ENCODE results near the gene RANBP3.
"Not testable (repeated sequence)": the region's sequence is repeated elsewhere in the genome, so short reads cannot be mapped to it uniquely, and the experiment has no call there.

RANBP3 gene

GRCh38 chr19:5967571-5967970 is 10.4 kb downstream of the RANBP3 start:
- no peak for DNase-seq (ENCODE audit: low read depth in 2 of 2)

GRCh38 chr19:5966941-5967340 is 11.0 kb downstream of the RANBP3 start:
- DNase-seq (ENCODE audit: low read depth in 2 of 2): no peak

GRCh38 chr19:5966215-5966614 is 11.7 kb downstream of the RANBP3 start:
- no peak for DNase-seq (ENCODE audit: low read depth in 2 of 2)

- DNase-seq (ENCODE audit: low read depth in 2 of 2): no peak
These were observed 12.9 kb downstream of the RANBP3 start for GRCh38 chr19:5964816-5965565.

- DNase-seq (ENCODE audit: low read depth in 2 of 2): no peak
These were observed 14.1 kb downstream of the RANBP3 start for GRCh38 chr19:5963855-5964254.

GRCh38 chr19:5963259-5963658 is 14.7 kb downstream of the RANBP3 start:
- DNase-seq (ENCODE audit: low read depth in 2 of 2): not testable (repeated sequence)

- no peak for DNase-seq (ENCODE audit: low read depth in 2 of 2)
These were observed 15.7 kb downstream of the RANBP3 start for GRCh38 chr19:5961969-5962945.

GRCh38 chr19:5961641-5961968 is 16.3 kb downstream of the RANBP3 start:
- DNase-seq (ENCODE audit: low read depth in 2 of 2): not testable (repeated sequence)

- no peak for DNase-seq (ENCODE audit: low read depth in 2 of 2)
These were observed 17.6 kb downstream of the RANBP3 start for GRCh38 chr19:5960005-5961001.

- DNase-seq (ENCODE audit: low read depth in 2 of 2): no peak
These were observed 18.5 kb downstream of the RANBP3 start for GRCh38 chr19:5959260-5960004.

- no peak for DNase-seq (ENCODE audit: low read depth in 2 of 2)
These were observed 19.2 kb downstream of the RANBP3 start for GRCh38 chr19:5958851-5959122.

GRCh38 chr19:5958074-5958850 is 19.7 kb downstream of the RANBP3 start:
- DNase-seq (ENCODE audit: low read depth in 2 of 2): no peak

- DNase-seq (ENCODE audit: low read depth in 2 of 2): no peak
These were observed 20.8 kb downstream of the RANBP3 start for GRCh38 chr19:5957170-5957569.

GRCh38 chr19:5956728-5957127 is 21.2 kb downstream of the RANBP3 start:
- no peak for DNase-seq (ENCODE audit: low read depth in 2 of 2)

- no peak for DNase-seq (ENCODE audit: low read depth in 2 of 2)
These were observed 21.6 kb downstream of the RANBP3 start for GRCh38 chr19:5956323-5956722.

- no peak for DNase-seq (ENCODE audit: low read depth in 2 of 2)
These were observed 22.4 kb downstream of the RANBP3 start for GRCh38 chr19:5955636-5955935.

- DNase-seq (ENCODE audit: low read depth in 2 of 2): no peak
These were observed 23.6 kb downstream of the RANBP3 start for GRCh38 chr19:5954293-5954692.

GRCh38 chr19:5953680-5954213 is 24.2 kb downstream of the RANBP3 start:
- no peak for DNase-seq (ENCODE audit: low read depth in 2 of 2)

- DNase-seq (ENCODE audit: low read depth in 2 of 2): no peak
These were observed 24.8 kb downstream of the RANBP3 start for GRCh38 chr19:5953030-5953589.

Data from stimulated activated CD8-positive, alpha-beta memory T cell treated with anti-CD3 and anti-CD28 coated beads, Interleukin-2, amount 100 ng/mL, for 48 hours (primary cell).